ENCODE data around the gene SLC25A39. TPM values are rescaled to one million over a fixed set of nuclear protein-coding genes. Genes with fewer than 3 reads are reported as not detected.

Gene SLC25A39
- total RNA-seq, 1 donor from 2014 or later: 80.6 TPM

- Histone ChIP-seq H3K4me3 (ENCODE audit: insufficient read depth, low read depth, low read length) (no peak overlapping the region), H3K9me3 (ENCODE audit: insufficient read depth, low read depth, low read length) (no peaks in the 10 kb centered on the region), H3K9ac (ENCODE audit: low read length) (no peak overlapping the region), H3K36me3 (ENCODE audit: insufficient read depth, low read length) (no peaks in the 10 kb centered on the region), H3K27ac (ENCODE audit: low read depth, low read length) (no peak overlapping the region), H2AFZ (ENCODE audit: low read depth, low read length) (no peak overlapping the region), H3K79me2 (ENCODE audit: insufficient read depth, low read length) (no peaks in the 10 kb centered on the region), H3K4me1 (ENCODE audit: insufficient read depth, low read length) (no peaks in the 10 kb centered on the region), H3K27me3 (ENCODE audit: insufficient read depth, low read length) (peaks cover 3% of the 10 kb centered on the region), H3K4me2 (ENCODE audit: low read length) (no peak overlapping the region), H4K20me1 (ENCODE audit: insufficient read depth, low read length) (no peaks in the 10 kb centered on the region)
- no peaks in the 10 kb centered on the region for H3K4me1 Mint-ChIP-seq (ENCODE audit: low read depth, unreplicated experiment)
- H3K27ac Mint-ChIP-seq (ENCODE audit: unreplicated experiment): no peak overlapping the region
- FAIRE-seq (no peak), DNase-seq (ENCODE audit: low read depth) (no peak)
- no peaks in the 10 kb centered on the region for H3K9me3 Mint-ChIP-seq (ENCODE audit: unreplicated experiment)
- TF ChIP-seq EZH2 (IDR thresholded peaks at IDR 0.05; ENCODE audit: insufficient read depth, low read length): no peak
- no peak overlapping the region for H3K4me3 Mint-ChIP-seq (ENCODE audit: unreplicated experiment)
- H3K27me3 Mint-ChIP-seq (ENCODE audit: low read depth, unreplicated experiment): peaks cover 15% of the 10 kb centered on the region
- no peaks in the 10 kb centered on the region for H3K36me3 Mint-ChIP-seq (ENCODE audit: low read depth, unreplicated experiment)
Measured at GRCh38 chr17:44334727-44335126, 10.1 kb upstream of the SLC25A39 start.

GRCh38 chr17:44334315-44334714 is 9.7 kb upstream of the SLC25A39 start:
- Mint-ChIP-seq H3K27me3 (ENCODE audit: low read depth, unreplicated experiment) (peaks cover 15% of the 10 kb centered on the region), H3K9me3 (ENCODE audit: unreplicated experiment) (no peaks in the 10 kb centered on the region), H3K27ac (ENCODE audit: unreplicated experiment) (no peak overlapping the region), H3K4me3 (ENCODE audit: unreplicated experiment) (no peak overlapping the region), H3K4me1 (ENCODE audit: low read depth, unreplicated experiment) (no peaks in the 10 kb centered on the region), H3K36me3 (ENCODE audit: low read depth, unreplicated experiment) (no peaks in the 10 kb centered on the region)
- FAIRE-seq: no peak
- no peaks in the 10 kb centered on the region for H3K4me1 ChIP-seq (ENCODE audit: insufficient read depth, low read length)
- H3K27ac ChIP-seq (ENCODE audit: low read depth, low read length): no peak overlapping the region
- H3K4me3 ChIP-seq (ENCODE audit: insufficient read depth, low read depth, low read length): no peak overlapping the region
- H2AFZ ChIP-seq (ENCODE audit: low read depth, low read length): no peak overlapping the region
- peaks cover 3% of the 10 kb centered on the region for H3K27me3 ChIP-seq (ENCODE audit: insufficient read depth, low read length)
- no peak for DNase-seq (ENCODE audit: low read depth)
- no peaks in the 10 kb centered on the region for H3K36me3 ChIP-seq (ENCODE audit: insufficient read depth, low read length)
- H3K4me2 ChIP-seq (ENCODE audit: low read length): no peak overlapping the region
- H4K20me1 ChIP-seq (ENCODE audit: insufficient read depth, low read length): no peaks in the 10 kb centered on the region
- no peak for TF ChIP-seq EZH2 (IDR thresholded peaks at IDR 0.05; ENCODE audit: insufficient read depth, low read length)
- no peak for TF ChIP-seq CTCF (IDR thresholded peaks at IDR 0.05; ENCODE audit: insufficient read depth, low read depth, low read length)
- H3K9me3 ChIP-seq (ENCODE audit: insufficient read depth, low read depth, low read length): no peaks in the 10 kb centered on the region
- no peaks in the 10 kb centered on the region for H3K79me2 ChIP-seq (ENCODE audit: insufficient read depth, low read length)
- H3K9ac ChIP-seq (ENCODE audit: low read length): no peak overlapping the region

GRCh38 chr17:44333371-44333770 is 8.7 kb upstream of the SLC25A39 start:
- Mint-ChIP-seq H3K4me3 (ENCODE audit: unreplicated experiment) (no peak overlapping the region), H3K36me3 (ENCODE audit: low read depth, unreplicated experiment) (no peaks in the 10 kb centered on the region), H3K27me3 (ENCODE audit: low read depth, unreplicated experiment) (peaks cover 15% of the 10 kb centered on the region), H3K4me1 (ENCODE audit: low read depth, unreplicated experiment) (no peaks in the 10 kb centered on the region), H3K9me3 (ENCODE audit: unreplicated experiment) (no peaks in the 10 kb centered on the region), H3K27ac (ENCODE audit: unreplicated experiment) (no peak overlapping the region)
- no peak overlapping the region for H3K4me3 ChIP-seq (ENCODE audit: insufficient read depth, low read depth, low read length)
- no peak overlapping the region for H3K4me2 ChIP-seq (ENCODE audit: low read length)
- no peak for FAIRE-seq
- no peaks in the 10 kb centered on the region for H4K20me1 ChIP-seq (ENCODE audit: insufficient read depth, low read length)
- no peaks in the 10 kb centered on the region for H3K36me3 ChIP-seq (ENCODE audit: insufficient read depth, low read length)
- H3K79me2 ChIP-seq (ENCODE audit: insufficient read depth, low read length): no peaks in the 10 kb centered on the region
- no peak for TF ChIP-seq EZH2 (IDR thresholded peaks at IDR 0.05; ENCODE audit: insufficient read depth, low read length)
- TF ChIP-seq CTCF (IDR thresholded peaks at IDR 0.05; ENCODE audit: insufficient read depth, low read depth, low read length): no peak
- H3K9me3 ChIP-seq (ENCODE audit: insufficient read depth, low read depth, low read length): no peaks in the 10 kb centered on the region
- peaks cover 3% of the 10 kb centered on the region for H3K27me3 ChIP-seq (ENCODE audit: insufficient read depth, low read length)
- H3K27ac ChIP-seq (ENCODE audit: low read depth, low read length): no peak overlapping the region
- no peak overlapping the region for H2AFZ ChIP-seq (ENCODE audit: low read depth, low read length)
- no peaks in the 10 kb centered on the region for H3K4me1 ChIP-seq (ENCODE audit: insufficient read depth, low read length)
- no peak for DNase-seq (ENCODE audit: low read depth)
- H3K9ac ChIP-seq (ENCODE audit: low read length): no peak overlapping the region
